ENCODE measurements around the gene KDM4C. TPM values are rescaled to one million over a fixed set of nuclear protein-coding genes. Genes with fewer than 3 reads are reported as not detected.
"Not testable (repeated sequence)": the region's sequence is repeated elsewhere in the genome, so short reads cannot be mapped to it uniquely, and the experiment has no call there.

Gene KDM4C
- total and polyA plus RNA-seq, 2 donors (not counting 1 experiment from before 2014, with no cell fraction given) = 49.7 to 141 TPM

DNA sequence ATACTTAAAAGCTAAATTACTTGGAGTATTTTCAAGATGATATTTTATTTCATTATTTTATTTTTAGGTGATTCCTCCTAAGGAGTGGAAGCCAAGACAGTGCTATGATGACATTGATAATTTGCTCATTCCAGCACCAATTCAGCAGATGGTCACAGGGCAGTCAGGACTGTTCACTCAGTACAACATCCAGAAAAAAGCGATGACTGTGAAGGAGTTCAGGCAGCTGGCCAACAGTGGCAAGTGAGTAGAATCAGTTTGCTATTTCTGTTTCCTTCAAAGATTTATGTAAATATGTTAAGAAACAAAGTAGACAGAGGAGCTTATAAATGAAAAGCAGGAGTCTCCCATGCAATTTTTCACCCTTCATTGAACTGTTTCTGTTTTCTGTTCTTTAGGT is 47.8 kb downstream of the KDM4C start:
- ATAC-seq (ENCODE audit: low read depth) (no peak), DNase-seq (no peak)
- Mint-ChIP-seq H3K27me3 (no peaks in the 10 kb centered on the region), H3K9me3 (ENCODE audit: insufficient read depth) (no peaks in the 10 kb centered on the region), H3K4me1 (no peaks in the 10 kb centered on the region), H3K4me3 (no peak overlapping the region), H3K27ac (no peak overlapping the region)
- Histone ChIP-seq H3K9me3 (ENCODE audit: control extremely low read depth in 1 of 3, control insufficient read depth in 2 of 3, insufficient read depth in 1 of 3, low read length in 2 of 3) (no peaks in the 10 kb centered on the region), H3K4me1 (ENCODE audit: control insufficient read depth in 2 of 2, insufficient read depth in 2 of 2, low read length in 2 of 2) (no peaks in the 10 kb centered on the region), H3K79me2 (ENCODE audit: control insufficient read depth, insufficient read depth, low read length) (peaks cover 47% of the 10 kb centered on the region), H3K4me3 (ENCODE audit: control extremely low read depth in 1 of 5, extremely low read depth in 1 of 5, insufficient read depth in 1 of 5, low read depth in 2 of 5, low read length in 4 of 5) (no peak overlapping the region), H3K27ac (ENCODE audit: low read length in 2 of 2) (peak overlapping the region in 1 of 2 donors; percentile 11), H3K4me2 (replicated peaks; ENCODE audit: low read depth, low read length, poor library complexity, severe bottlenecking) (no peak overlapping the region), H2AFZ (ENCODE audit: insufficient read depth, low read depth, low read length, poor library complexity, severe bottlenecking) (no peak overlapping the region), H3K36me3 (replicated peaks in 1 of 2; ENCODE audit: control extremely low read depth in 1 of 2, control insufficient read depth in 1 of 2, extremely low read depth in 1 of 2, insufficient read depth in 2 of 2, low read length in 1 of 2) (peaks cover 9 to 32% of the 10 kb centered on the region in 2 experiments), H3K9ac (ENCODE audit: low read length) (no peak overlapping the region), H4K20me1 (ENCODE audit: control insufficient read depth, insufficient read depth, low read length, poor library complexity, severe bottlenecking) (peaks cover 38% of the 10 kb centered on the region), H3K27me3 (replicated peaks in 1 of 4; ENCODE audit: control extremely low read depth in 1 of 4, control insufficient read depth in 3 of 4, insufficient read depth in 4 of 4, low read length in 3 of 4) (no peaks in the 10 kb centered on the region)
- CTCF ChIA-PET = no interaction called here
- POLR2A ChIA-PET = no interaction called here
- no CpG with 5 or more reads among the region's 1 CpG for WGBS (ENCODE audit: insufficient coverage)
- TF ChIP-seq, protein P1, sequence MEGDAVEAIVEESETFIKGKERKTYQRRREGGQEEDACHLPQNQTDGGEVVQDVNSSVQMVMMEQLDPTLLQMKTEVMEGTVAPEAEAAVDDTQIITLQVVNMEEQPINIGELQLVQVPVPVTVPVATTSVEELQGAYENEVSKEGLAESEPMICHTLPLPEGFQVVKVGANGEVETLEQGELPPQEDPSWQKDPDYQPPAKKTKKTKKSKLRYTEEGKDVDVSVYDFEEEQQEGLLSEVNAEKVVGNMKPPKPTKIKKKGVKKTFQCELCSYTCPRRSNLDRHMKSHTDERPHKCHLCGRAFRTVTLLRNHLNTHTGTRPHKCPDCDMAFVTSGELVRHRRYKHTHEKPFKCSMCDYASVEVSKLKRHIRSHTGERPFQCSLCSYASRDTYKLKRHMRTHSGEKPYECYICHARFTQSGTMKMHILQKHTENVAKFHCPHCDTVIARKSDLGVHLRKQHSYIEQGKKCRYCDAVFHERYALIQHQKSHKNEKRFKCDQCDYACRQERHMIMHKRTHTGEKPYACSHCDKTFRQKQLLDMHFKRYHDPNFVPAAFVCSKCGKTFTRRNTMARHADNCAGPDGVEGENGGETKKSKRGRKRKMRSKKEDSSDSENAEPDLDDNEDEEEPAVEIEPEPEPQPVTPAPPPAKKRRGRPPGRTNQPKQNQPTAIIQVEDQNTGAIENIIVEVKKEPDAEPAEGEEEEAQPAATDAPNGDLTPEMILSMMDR (IDR thresholded peaks at IDR 0.05) = no peak
- TF ChIP-seq EZH2 (IDR thresholded peaks at IDR 0.05; ENCODE audit: borderline replicate concordance, insufficient read depth, low read depth, low read length, poor library complexity, severe bottlenecking) = no peak
- intact Hi-C loops (cut with micrococcal nuclease) = no loop called here

DNA sequence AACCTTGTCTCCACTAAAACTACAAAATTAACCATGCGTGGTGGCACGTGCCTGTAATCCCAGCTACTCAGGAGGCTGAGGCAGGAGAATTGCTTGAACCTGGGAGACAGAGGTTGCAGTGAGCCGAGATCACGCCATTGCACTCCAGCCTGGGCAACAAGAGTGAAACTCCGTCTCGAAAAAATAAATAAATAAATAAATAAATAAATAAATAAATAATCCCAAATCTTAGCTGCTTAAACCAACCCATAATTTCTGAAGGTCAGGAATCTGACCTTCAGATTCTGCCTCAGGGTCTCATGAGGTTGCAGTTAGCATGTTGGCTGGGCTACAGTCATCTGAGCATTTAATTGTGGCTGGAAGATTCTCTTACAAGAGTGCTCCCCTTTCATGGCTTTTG is 48.5 kb downstream of the KDM4C start:
- CTCF ChIA-PET = not testable (repeated sequence)

DNA sequence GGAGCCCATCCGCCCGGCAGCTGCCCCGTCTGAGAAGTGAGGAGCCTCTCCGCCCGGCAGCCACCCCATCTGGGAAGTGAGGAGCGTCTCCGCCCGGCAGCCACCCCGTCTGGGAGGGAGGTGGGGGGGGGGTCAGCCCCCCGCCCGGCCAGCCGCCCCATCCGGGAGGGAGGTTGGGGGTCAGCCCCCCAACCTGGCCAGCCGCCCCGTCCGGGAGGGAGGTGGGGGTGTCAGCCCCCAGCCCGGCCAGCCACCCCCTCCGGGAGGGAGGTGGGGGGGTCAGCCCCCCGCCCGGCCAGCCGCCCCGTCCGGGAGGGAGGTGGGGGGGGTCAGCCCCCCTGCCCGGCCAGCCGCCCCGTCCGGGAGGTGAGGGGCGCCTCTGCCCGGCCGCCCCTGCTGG is 49.9 kb downstream of the KDM4C start:
- DNase-seq; H3K4me3 Mint-ChIP-seq; H3K4me2 ChIP-seq (replicated peaks; ENCODE audit: low read depth, low read length, poor library complexity, severe bottlenecking); ATAC-seq (ENCODE audit: low read depth); H3K27me3 ChIP-seq (replicated peaks in 1 of 4; ENCODE audit: control extremely low read depth in 1 of 4, control insufficient read depth in 3 of 4, insufficient read depth in 4 of 4, low read length in 3 of 4); H3K4me3 ChIP-seq (ENCODE audit: control extremely low read depth in 1 of 5, extremely low read depth in 1 of 5, insufficient read depth in 1 of 5, low read depth in 2 of 5, low read length in 4 of 5); H3K27ac Mint-ChIP-seq; H3K9me3 Mint-ChIP-seq (ENCODE audit: insufficient read depth); POLR2A ChIA-PET; H3K9me3 ChIP-seq (ENCODE audit: control extremely low read depth in 1 of 3, control insufficient read depth in 2 of 3, insufficient read depth in 1 of 3, low read length in 2 of 3); CTCF ChIA-PET; H3K27me3 Mint-ChIP-seq; H3K27ac ChIP-seq (ENCODE audit: low read length in 2 of 2); H3K9ac ChIP-seq (ENCODE audit: low read length); intact Hi-C loops (cut with micrococcal nuclease); H2AFZ ChIP-seq (ENCODE audit: insufficient read depth, low read depth, low read length, poor library complexity, severe bottlenecking); H3K4me1 Mint-ChIP-seq; H3K4me1 ChIP-seq (ENCODE audit: control insufficient read depth in 2 of 2, insufficient read depth in 2 of 2, low read length in 2 of 2): not testable (repeated sequence)
- WGBS (ENCODE audit: insufficient coverage) = no CpG with 5 or more reads among the region's 30 CpGs
- Histone ChIP-seq H4K20me1 (ENCODE audit: control insufficient read depth, insufficient read depth, low read length, poor library complexity, severe bottlenecking) (peaks cover 27% of the 10 kb centered on the region), H3K36me3 (replicated peaks in 1 of 2; ENCODE audit: control extremely low read depth in 1 of 2, control insufficient read depth in 1 of 2, extremely low read depth in 1 of 2, insufficient read depth in 2 of 2, low read length in 1 of 2) (peaks cover 8 to 45% of the 10 kb centered on the region in 2 experiments), H3K79me2 (ENCODE audit: control insufficient read depth, insufficient read depth, low read length) (peaks cover 40% of the 10 kb centered on the region)

More for the DNA sequence above, 48.5 kb downstream of the KDM4C start:
- Histone ChIP-seq H3K36me3 (replicated peaks in 1 of 2; ENCODE audit: control extremely low read depth in 1 of 2, control insufficient read depth in 1 of 2, extremely low read depth in 1 of 2, insufficient read depth in 2 of 2, low read length in 1 of 2) (peaks cover 9 to 40% of the 10 kb centered on the region in 2 experiments), H3K79me2 (ENCODE audit: control insufficient read depth, insufficient read depth, low read length) (peaks cover 45% of the 10 kb centered on the region), H4K20me1 (ENCODE audit: control insufficient read depth, insufficient read depth, low read length, poor library complexity, severe bottlenecking) (peaks cover 38% of the 10 kb centered on the region)
- H3K27ac Mint-ChIP-seq; H2AFZ ChIP-seq (ENCODE audit: insufficient read depth, low read depth, low read length, poor library complexity, severe bottlenecking); H3K9me3 ChIP-seq (ENCODE audit: control extremely low read depth in 1 of 3, control insufficient read depth in 2 of 3, insufficient read depth in 1 of 3, low read length in 2 of 3); H3K9ac ChIP-seq (ENCODE audit: low read length); H3K9me3 Mint-ChIP-seq (ENCODE audit: insufficient read depth); H3K27me3 ChIP-seq (replicated peaks in 1 of 4; ENCODE audit: control extremely low read depth in 1 of 4, control insufficient read depth in 3 of 4, insufficient read depth in 4 of 4, low read length in 3 of 4); H3K4me1 ChIP-seq (ENCODE audit: control insufficient read depth in 2 of 2, insufficient read depth in 2 of 2, low read length in 2 of 2); DNase-seq; POLR2A ChIA-PET; H3K4me1 Mint-ChIP-seq; H3K4me3 ChIP-seq (ENCODE audit: control extremely low read depth in 1 of 5, extremely low read depth in 1 of 5, insufficient read depth in 1 of 5, low read depth in 2 of 5, low read length in 4 of 5); H3K27me3 Mint-ChIP-seq; H3K27ac ChIP-seq (ENCODE audit: low read length in 2 of 2); H3K4me3 Mint-ChIP-seq; ATAC-seq (ENCODE audit: low read depth); intact Hi-C loops (cut with micrococcal nuclease); H3K4me2 ChIP-seq (replicated peaks; ENCODE audit: low read depth, low read length, poor library complexity, severe bottlenecking): not testable (repeated sequence)
- no CpG with 5 or more reads among the region's 6 CpGs for WGBS (ENCODE audit: insufficient coverage)
